Peyer's patch (tissue), 4 donors: Measurements from ENCODE around the gene PLEKHN1. TPM values are rescaled to one million over a fixed set of nuclear protein-coding genes. Genes with fewer than 3 reads are reported as not detected.
A peak's percentile ranks its signal among the peaks of the same experiment; 100 is the strongest.

Experiments used
- DNase-seq, 3 donors: peaks; one replicate each; pipeline ENCODE4 v3.0.0-alpha.2; 2017 to 2019
- H3K27ac ChIP-seq, 4 donors: fragments of 200-600 bp; sonication (generic); one replicate each; pipeline ENCODE4 v1.5.1; 2016 to 2019
- H3K27me3 ChIP-seq, 2 donors: fragments of 200-600 bp; sonication (generic); one replicate each; pipeline ENCODE4 v1.5.1; 2019
- H3K36me3 ChIP-seq, 3 donors: fragments of 200-600 bp; sonication (generic); one replicate each; pipeline ENCODE4 v1.5.1; 2016 to 2019
- H3K4me1 ChIP-seq, 4 donors: fragments of 200-600 bp; sonication (generic); one replicate each; pipeline ENCODE4 v1.5.1; 2016 to 2019
- H3K4me3 ChIP-seq, 4 donors: fragments of 200-600 bp; sonication (generic); 1 replicate in 3 of 4; 2 replicates in 1 of 4; pipeline ENCODE4 v1.5.1; 2016 to 2019; ENCODE audit warnings: mild to moderate bottlenecking in 1 of 4
- H3K9me3 ChIP-seq, 4 donors: fragments of 200-600 bp; sonication (generic); one replicate each; pipeline ENCODE4 v1.5.1; 2016 to 2019; ENCODE audit warnings: mild to moderate bottlenecking in 1 of 4
- POLR2A ChIP-seq, 2 donors: fragments of 450-650 bp; IDR thresholded peaks; one replicate each; pipeline ENCODE4 v1.5.1; 2017; ENCODE audit warnings: antibody characterized with exemption in 2 of 2, mild to moderate bottlenecking in 2 of 2, moderate library complexity in 2 of 2
- total RNA-seq, 4 donors: library from RNA; depleted of rRNA; stranded (reverse); fragments of >200 nt; gene quantifications; one replicate each; pipeline ENCODE4 v1.1.0, GENCODE V29; 2016
- TF ChIP-seq, protein P1 (sequence below), 6 experiments: fragments of 450-650 bp in 4 of 6; fragments of 200-600 bp in 2 of 6; sonication (generic) in 1 of 6; IDR thresholded peaks; one replicate each; pipeline ENCODE4 v1.5.1; 2017 to 2019; ENCODE audit warnings: antibody characterized with exemption in 6 of 6, mild to moderate bottlenecking in 3 of 6, moderate library complexity in 1 of 6

The PLEKHN1 gene
- total RNA-seq, 4 donors from 2014 or later, result 0.40 to 0.83 (median 0.47) TPM; not detected in 1

DNA sequence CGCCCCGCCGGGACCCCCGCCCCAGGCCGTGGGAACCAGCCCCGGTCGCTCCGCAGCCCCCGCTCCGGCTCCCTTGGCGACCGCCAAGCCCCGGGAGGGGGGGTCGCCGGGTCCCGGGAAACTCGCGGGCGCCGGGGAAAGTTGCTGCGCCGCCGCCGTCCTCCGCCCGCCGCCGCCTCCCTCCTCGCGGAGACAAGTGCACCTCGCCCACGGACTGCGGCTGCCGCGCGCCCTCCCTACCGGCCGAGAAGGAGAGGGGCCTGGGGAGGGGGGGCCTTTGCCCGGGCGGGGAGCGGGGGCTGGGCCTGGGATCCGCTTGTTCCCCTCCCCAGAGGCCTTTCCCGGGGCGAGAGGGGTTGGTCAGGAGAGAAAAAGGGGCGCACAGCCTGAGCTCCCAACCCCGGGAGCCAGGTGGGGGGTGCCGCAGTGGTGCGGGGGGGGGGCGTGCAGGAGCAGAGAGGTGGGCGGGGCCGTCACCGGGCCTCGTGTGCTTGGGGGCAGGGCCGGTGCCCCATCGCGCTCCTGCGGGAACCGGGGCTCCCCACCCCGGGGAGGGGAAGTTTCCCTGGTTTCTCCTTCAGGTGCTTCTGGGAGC lies 54.2 kb downstream of the PLEKHN1 start:
- Histone ChIP-seq H3K36me3 (no peaks in the 10 kb centered on the region), H3K27ac (peak overlapping the region; percentile 79 to 98 (median 92)), H3K27me3 (no peaks in the 10 kb centered on the region), H3K9me3 (no peaks in the 10 kb centered on the region), H3K4me1 (peaks cover 0 to 24% (median 7%) of the 10 kb centered on the region in 4 donors), H3K4me3 (peak overlapping the region; percentile 70 to 90 (median 80))
- no peak for DNase-seq
- TF ChIP-seq, protein P1, sequence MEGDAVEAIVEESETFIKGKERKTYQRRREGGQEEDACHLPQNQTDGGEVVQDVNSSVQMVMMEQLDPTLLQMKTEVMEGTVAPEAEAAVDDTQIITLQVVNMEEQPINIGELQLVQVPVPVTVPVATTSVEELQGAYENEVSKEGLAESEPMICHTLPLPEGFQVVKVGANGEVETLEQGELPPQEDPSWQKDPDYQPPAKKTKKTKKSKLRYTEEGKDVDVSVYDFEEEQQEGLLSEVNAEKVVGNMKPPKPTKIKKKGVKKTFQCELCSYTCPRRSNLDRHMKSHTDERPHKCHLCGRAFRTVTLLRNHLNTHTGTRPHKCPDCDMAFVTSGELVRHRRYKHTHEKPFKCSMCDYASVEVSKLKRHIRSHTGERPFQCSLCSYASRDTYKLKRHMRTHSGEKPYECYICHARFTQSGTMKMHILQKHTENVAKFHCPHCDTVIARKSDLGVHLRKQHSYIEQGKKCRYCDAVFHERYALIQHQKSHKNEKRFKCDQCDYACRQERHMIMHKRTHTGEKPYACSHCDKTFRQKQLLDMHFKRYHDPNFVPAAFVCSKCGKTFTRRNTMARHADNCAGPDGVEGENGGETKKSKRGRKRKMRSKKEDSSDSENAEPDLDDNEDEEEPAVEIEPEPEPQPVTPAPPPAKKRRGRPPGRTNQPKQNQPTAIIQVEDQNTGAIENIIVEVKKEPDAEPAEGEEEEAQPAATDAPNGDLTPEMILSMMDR (IDR thresholded peaks at IDR 0.05), result no peak
- TF ChIP-seq POLR2A (IDR thresholded peaks at IDR 0.05), result no peak

DNA sequence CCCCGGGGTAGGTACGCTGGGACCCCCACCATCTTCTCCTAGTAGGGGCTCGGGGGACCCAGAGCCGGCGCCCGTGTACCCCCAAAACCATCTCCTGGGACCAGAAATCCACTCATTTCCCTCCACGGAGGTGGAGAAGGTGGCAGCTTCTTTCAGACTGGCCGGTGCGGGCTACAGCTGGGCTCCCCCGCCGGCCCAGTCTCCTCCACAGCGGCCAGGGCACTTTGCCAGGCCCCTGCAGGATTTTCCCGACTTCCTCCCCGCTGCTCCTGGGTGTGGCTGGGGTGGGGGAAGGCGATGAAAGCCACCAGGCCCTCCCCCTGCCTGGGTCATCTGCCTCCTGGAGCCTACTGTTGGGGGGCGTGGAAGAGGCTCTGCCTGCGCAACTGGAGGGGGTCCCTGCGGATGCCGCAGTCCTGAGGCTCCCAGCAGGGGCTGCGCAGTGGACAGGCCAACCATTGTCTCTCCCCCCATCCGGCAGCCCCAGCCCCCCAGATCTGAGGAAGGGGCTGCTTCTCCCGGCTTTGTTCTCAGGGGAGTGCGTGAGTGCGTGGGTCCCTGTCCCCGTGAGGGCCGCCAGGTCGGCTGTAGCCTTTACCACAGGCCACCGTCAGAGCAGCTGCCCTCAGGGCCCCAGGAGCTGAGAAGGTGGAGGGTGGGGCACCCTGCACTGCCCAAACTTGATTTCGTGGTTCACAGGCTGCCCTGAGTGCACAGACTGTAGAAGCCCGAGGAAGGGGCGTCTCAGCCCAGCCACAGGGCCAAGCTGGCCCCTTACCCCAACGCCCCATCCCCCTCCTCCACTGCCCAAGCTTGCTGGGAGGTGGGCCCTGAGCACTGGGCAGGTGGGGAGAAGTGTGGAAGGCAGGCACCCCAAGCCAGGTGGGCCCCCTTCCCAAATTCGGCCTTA lies 55.0 kb downstream of the PLEKHN1 start:
- Histone ChIP-seq H3K27ac (no peak overlapping the region), H3K27me3 (no peaks in the 10 kb centered on the region), H3K4me1 (peaks cover 0 to 24% (median 7%) of the 10 kb centered on the region in 4 donors), H3K36me3 (no peaks in the 10 kb centered on the region), H3K9me3 (no peaks in the 10 kb centered on the region), H3K4me3 (peak overlapping the region in 3 of 4 donors; percentile 76 to 90 (median 83))
- no peak for TF ChIP-seq POLR2A (IDR thresholded peaks at IDR 0.05)
- TF ChIP-seq, protein P1 (IDR thresholded peaks at IDR 0.05), result no peak
- no peak for DNase-seq

DNA sequence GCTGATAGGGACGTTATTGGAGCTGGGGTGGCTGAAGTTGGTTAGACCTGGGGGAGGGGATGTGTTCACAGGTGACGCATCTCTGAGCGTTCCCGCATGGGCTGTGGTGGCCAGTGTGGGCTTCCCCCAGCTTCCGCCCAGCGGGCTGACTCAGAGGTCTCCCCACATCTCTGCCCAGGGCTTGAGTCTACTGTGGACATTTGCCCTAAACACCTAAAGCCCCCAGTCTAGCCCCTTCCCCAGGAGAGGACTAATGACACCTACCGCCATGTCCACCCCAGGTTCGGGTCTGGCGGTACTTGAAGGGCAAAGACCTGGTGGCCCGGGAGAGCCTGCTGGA lies 55.6 kb downstream of the PLEKHN1 start:
- TF ChIP-seq POLR2A (IDR thresholded peaks at IDR 0.05), result no peak
- TF ChIP-seq, protein P1 (IDR thresholded peaks at IDR 0.05), result no peak
- H3K36me3 ChIP-seq, result no peaks in the 10 kb centered on the region
- no peak for DNase-seq
- no peaks in the 10 kb centered on the region for H3K27me3 ChIP-seq
- no peaks in the 10 kb centered on the region for H3K9me3 ChIP-seq
- H3K27ac ChIP-seq, result no peak overlapping the region
- H3K4me1 ChIP-seq, result peaks cover 0 to 24% (median 7%) of the 10 kb centered on the region in 4 donors
- no peak overlapping the region for H3K4me3 ChIP-seq

DNA sequence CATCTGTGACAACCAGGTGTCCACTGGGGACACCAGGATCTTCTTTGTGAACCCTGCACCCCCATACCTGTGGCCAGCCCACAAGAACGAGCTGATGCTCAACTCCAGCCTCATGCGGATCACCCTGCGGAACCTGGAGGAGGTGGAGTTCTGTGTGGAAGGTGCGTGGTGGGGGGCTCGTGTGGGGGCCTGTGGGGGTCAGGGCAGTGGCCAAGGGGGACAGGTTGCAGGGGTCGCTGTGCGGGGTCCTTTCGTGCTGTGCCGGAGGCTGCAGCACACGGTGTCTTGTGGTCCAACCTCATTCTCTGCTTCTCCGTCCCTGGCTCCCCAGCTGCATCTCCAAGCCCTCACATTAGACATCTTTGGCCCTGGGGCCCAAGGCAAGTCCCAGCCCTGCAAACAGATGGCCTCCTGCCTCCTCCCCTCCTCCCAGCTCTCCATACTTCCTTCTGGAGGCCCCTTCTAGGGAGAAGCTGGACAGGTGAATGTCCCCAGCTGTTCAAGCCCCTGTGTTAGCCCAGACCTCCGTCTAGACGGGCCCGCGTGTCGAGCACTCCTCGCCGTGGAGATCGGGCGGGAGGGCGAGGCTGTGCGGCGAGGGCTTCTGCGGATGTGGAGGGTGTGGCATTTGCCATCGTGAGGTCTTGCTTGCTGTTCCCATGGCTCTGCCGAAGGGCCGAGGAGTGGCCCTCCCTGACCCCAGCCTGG lies 56.2 kb downstream of the PLEKHN1 start:
- H3K36me3 ChIP-seq, result no peaks in the 10 kb centered on the region
- H3K27ac ChIP-seq, result no peak overlapping the region
- no peaks in the 10 kb centered on the region for H3K27me3 ChIP-seq
- no peak for DNase-seq
- H3K9me3 ChIP-seq, result no peaks in the 10 kb centered on the region
- H3K4me1 ChIP-seq, result peaks cover 0 to 24% (median 7%) of the 10 kb centered on the region in 4 donors
- no peak overlapping the region for H3K4me3 ChIP-seq
- TF ChIP-seq, protein P1 (IDR thresholded peaks at IDR 0.05), result no peak
- no peak for TF ChIP-seq POLR2A (IDR thresholded peaks at IDR 0.05)

DNA sequence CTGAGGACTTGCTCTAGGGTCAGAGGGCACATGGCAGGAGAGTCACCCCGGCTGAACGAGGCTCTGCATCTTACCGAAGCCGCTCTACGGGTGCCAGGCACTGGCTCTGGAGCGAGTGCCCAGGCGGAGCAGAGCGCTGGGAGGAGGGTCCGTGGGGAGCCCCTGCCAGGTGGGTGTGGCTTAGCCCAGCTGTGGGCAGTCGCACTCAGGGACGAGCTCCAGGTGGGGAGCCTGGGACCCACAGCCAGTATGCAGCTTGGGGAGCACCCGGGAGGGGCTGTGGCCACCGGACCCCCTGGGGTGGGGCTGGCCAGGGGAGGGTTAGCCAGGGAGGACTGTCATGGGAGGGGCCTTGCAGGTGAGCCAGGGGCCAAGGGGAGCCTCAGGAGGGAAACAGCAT lies 57.4 kb downstream of the PLEKHN1 start:
- TF ChIP-seq POLR2A (IDR thresholded peaks at IDR 0.05), result no peak
- TF ChIP-seq, protein P1 (IDR thresholded peaks at IDR 0.05), result no peak
- Histone ChIP-seq H3K36me3 (no peaks in the 10 kb centered on the region), H3K27ac (no peak overlapping the region), H3K4me1 (peaks cover 0 to 24% (median 7%) of the 10 kb centered on the region in 4 donors), H3K9me3 (no peaks in the 10 kb centered on the region), H3K4me3 (no peak overlapping the region), H3K27me3 (no peaks in the 10 kb centered on the region)
- DNase-seq, result no peak
